Trophoblast cell (in vitro differentiated cells and primary cell): ENCODE results near the gene FAM120A.

ENCODE experiments used
- DNase-seq, 2 donors: peaks; one replicate each; pipeline ENCODE4 v3.0.0-alpha.2; 2016
- H2AFZ ChIP-seq: 2 replicates; pipeline ENCODE4 v1.6.1; 2013; ENCODE audit warnings: low read length, moderate library complexity, mild to moderate bottlenecking; ENCODE audit not compliant: insufficient read depth, poor library complexity
- H2AK5ac ChIP-seq: 2 replicates; pipeline ENCODE4 v1.6.1; 2013; ENCODE audit warnings: mild to moderate bottlenecking, low read length
- H2BK120ac ChIP-seq: 2 replicates; pipeline ENCODE4 v1.6.1; 2013; ENCODE audit warnings: low read length, mild to moderate bottlenecking, moderate library complexity; ENCODE audit not compliant: insufficient read depth, poor library complexity
- H2BK12ac ChIP-seq: 2 replicates; pipeline ENCODE4 v1.6.1; 2013; ENCODE audit warnings: mild to moderate bottlenecking, low read length, moderate library complexity
- H2BK5ac ChIP-seq: 2 replicates; pipeline ENCODE4 v1.6.1; 2013; ENCODE audit warnings: low read length, low read depth, moderate library complexity, mild to moderate bottlenecking; ENCODE audit not compliant: poor library complexity
- H3K14ac ChIP-seq: 2 replicates; pipeline ENCODE4 v1.6.1; 2013; ENCODE audit warnings: mild to moderate bottlenecking, low read length
- H3K18ac ChIP-seq: 2 replicates; pipeline ENCODE4 v1.6.1; 2013; ENCODE audit warnings: mild to moderate bottlenecking, low read length
- H3K23ac ChIP-seq: 2 replicates; pipeline ENCODE4 v1.6.1; 2013; ENCODE audit warnings: low read length
- H3K27ac ChIP-seq: 2 replicates; pipeline ENCODE4 v1.5.1; 2013; ENCODE audit warnings: low read depth, mild to moderate bottlenecking, inconsistent platforms, low read length, moderate library complexity
- H3K27me3 ChIP-seq: 2 replicates; pipeline ENCODE4 v1.6.1; 2013; ENCODE audit warnings: inconsistent platforms, mild to moderate bottlenecking, low read length, moderate library complexity; ENCODE audit not compliant: insufficient read depth
- H3K36me3 ChIP-seq, 2 experiments: 1 replicate in 1 of 2; 2 replicates in 1 of 2; pipeline ENCODE4 v1.6.1; 2013; ENCODE audit warnings: low read length in 2 of 2, mild to moderate bottlenecking in 2 of 2, moderate library complexity in 1 of 2; ENCODE audit not compliant: insufficient read depth in 2 of 2, control insufficient read depth in 1 of 2
- H3K4ac ChIP-seq: 2 replicates; pipeline ENCODE4 v1.6.1; 2013; ENCODE audit warnings: low read depth, mild to moderate bottlenecking, low read length, moderate library complexity
- H3K4me1 ChIP-seq, 2 experiments: 1 replicate in 1 of 2; 2 replicates in 1 of 2; pipeline ENCODE4 v1.6.1; 2013; ENCODE audit warnings: low read length in 2 of 2, mild to moderate bottlenecking in 2 of 2, moderate library complexity in 1 of 2; ENCODE audit not compliant: insufficient read depth in 2 of 2, control insufficient read depth in 1 of 2
- H3K4me2 ChIP-seq: 2 replicates; pipeline ENCODE4 v1.6.1; 2013; ENCODE audit warnings: inconsistent platforms, mild to moderate bottlenecking, low read length, moderate library complexity
- H3K4me3 ChIP-seq: 2 replicates; pipeline ENCODE4 v1.5.1; 2013; ENCODE audit warnings: mild to moderate bottlenecking, low read depth, low read length, inconsistent platforms
- H3K79me1 ChIP-seq: one replicate; pipeline ENCODE4 v1.6.1; 2013; ENCODE audit warnings: low read length
- H3K79me2 ChIP-seq: 2 replicates; pipeline ENCODE4 v1.6.1; 2013; ENCODE audit warnings: low read length, mild to moderate bottlenecking; ENCODE audit not compliant: control insufficient read depth, insufficient read depth, poor library complexity
- H3K9ac ChIP-seq: 2 replicates; pipeline ENCODE4 v1.6.1; 2013; ENCODE audit warnings: mild to moderate bottlenecking, low read length
- H3K9me3 ChIP-seq: 2 replicates; pipeline ENCODE4 v1.6.1; 2013; ENCODE audit warnings: low read depth, mild to moderate bottlenecking, control low read depth, inconsistent platforms, low read length; ENCODE audit not compliant: insufficient read depth
- H4K12ac ChIP-seq: 2 replicates; pipeline ENCODE4 v1.6.1; 2013; ENCODE audit warnings: low read depth, mild to moderate bottlenecking, low read length, moderate library complexity
- H4K8ac ChIP-seq: 2 replicates; pipeline ENCODE4 v1.6.1; 2013; ENCODE audit warnings: low read depth, mild to moderate bottlenecking, low read length, moderate library complexity
- H4K91ac ChIP-seq: one replicate; pipeline ENCODE4 v1.6.1; 2013; ENCODE audit warnings: low read depth, mild to moderate bottlenecking, low read length, moderate library complexity
- WGBS: extraction: QIAGEN DNeasy Blood & Tissue Kit; methylation state at CpG from one replicate; pipeline ENCODE4 v1.1.7; 2013; ENCODE audit warnings: missing lambda C conversion rate; ENCODE audit not compliant: insufficient read length, insufficient coverage; ENCODE audit errors: extremely low coverage; 5-methylcytosine and 5-hydroxymethylcytosine counted together

The FAM120A gene

DNA sequence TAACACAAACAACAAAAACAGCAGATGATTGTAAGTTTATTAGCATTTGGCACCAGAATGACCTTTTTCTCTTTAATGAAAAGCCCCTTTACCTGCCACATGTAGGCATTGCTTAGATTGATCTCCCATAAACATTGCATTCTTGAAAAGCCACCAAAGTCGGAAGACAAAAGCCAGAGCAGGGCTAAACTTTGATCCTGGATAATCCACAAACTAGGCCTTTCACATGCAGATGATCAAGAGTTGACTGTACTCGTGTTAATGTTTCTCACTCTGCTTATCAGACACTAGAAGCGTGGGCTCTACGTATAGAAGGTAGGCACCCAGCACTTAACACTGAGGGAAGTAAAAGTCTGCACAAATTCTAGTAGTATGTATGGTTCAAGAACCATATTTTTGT, 103.9 kb downstream of the FAM120A start:
- H2BK12ac ChIP-seq = no peak overlapping the region
- no peak overlapping the region for H2AFZ ChIP-seq
- DNase-seq = no peak
- no peaks in the 10 kb centered on the region for H3K9me3 ChIP-seq
- no peak overlapping the region for H3K4ac ChIP-seq
- H3K36me3 ChIP-seq = peaks cover 32 to 45% of the 10 kb centered on the region in 2 experiments
- H4K12ac ChIP-seq = no peak overlapping the region
- no peak overlapping the region for H4K91ac ChIP-seq
- no peak overlapping the region for H4K8ac ChIP-seq
- H3K23ac ChIP-seq = no peak overlapping the region
- no peaks in the 10 kb centered on the region for H3K79me1 ChIP-seq
- H2AK5ac ChIP-seq = no peak overlapping the region
- no peaks in the 10 kb centered on the region for H3K79me2 ChIP-seq
- H3K9ac ChIP-seq = peak overlapping the region; percentile 41
- no peak overlapping the region for H2BK5ac ChIP-seq
- no peak overlapping the region for H3K4me3 ChIP-seq
- H2BK120ac ChIP-seq = no peak overlapping the region
- no peak overlapping the region for H3K18ac ChIP-seq
- H3K27me3 ChIP-seq = no peaks in the 10 kb centered on the region
- WGBS = no CpG with 5 or more reads among the region's 4 CpGs
- no peaks in the 10 kb centered on the region for H3K4me1 ChIP-seq
- no peak overlapping the region for H3K14ac ChIP-seq
- no peak overlapping the region for H3K27ac ChIP-seq
- no peak overlapping the region for H3K4me2 ChIP-seq

DNA sequence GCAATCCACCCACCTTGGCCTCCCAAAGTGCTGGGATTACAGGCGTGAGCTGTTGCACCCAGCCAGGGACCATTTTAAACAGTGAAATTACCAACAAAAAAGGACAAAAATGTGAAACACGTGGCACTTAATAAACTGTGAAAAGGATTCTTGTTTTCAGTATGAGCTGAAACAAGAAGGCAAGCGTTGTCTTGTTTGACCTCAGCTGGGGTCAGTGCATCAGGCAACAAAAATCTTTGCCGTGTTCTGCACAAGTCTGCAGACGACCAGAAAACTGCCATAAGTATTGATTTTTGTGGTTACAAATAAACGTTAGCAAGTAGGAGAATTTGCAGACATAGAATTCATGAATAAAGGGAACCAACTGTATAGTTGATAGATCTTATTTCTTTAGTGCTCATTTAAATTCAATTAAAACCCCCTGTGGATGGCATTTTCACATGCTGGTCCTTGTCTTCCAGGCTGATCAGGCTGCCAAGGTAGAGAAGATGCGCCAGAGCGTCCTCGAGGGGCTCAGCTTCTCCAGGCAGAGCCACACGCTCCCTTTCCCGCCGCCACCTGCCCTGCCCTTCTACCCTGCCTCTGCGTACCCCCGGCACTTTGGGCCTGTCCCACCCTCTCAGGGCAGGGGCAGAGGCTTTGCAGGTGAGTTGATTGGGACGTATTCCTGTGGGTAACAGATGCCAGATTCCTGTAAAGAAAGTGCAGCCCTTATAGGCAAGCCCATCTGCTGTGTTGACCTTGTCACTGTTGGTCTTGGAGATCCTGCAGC, 106.1 kb downstream of the FAM120A start:
- Histone ChIP-seq H3K9me3 (no peaks in the 10 kb centered on the region), H2AK5ac (no peak overlapping the region), H3K14ac (no peak overlapping the region), H4K8ac (no peak overlapping the region), H3K4me1 (no peaks in the 10 kb centered on the region), H3K4me3 (no peak overlapping the region), H2AFZ (no peak overlapping the region), H3K18ac (no peak overlapping the region), H3K27me3 (no peaks in the 10 kb centered on the region), H3K4ac (no peak overlapping the region), H2BK120ac (no peak overlapping the region), H3K23ac (no peak overlapping the region), H4K91ac (no peak overlapping the region), H2BK12ac (no peak overlapping the region), H3K79me1 (no peaks in the 10 kb centered on the region), H3K9ac (no peak overlapping the region), H3K4me2 (no peak overlapping the region), H3K36me3 (peaks cover 39 to 49% of the 10 kb centered on the region in 2 experiments), H2BK5ac (no peak overlapping the region), H4K12ac (no peak overlapping the region), H3K79me2 (no peaks in the 10 kb centered on the region), H3K27ac (no peak overlapping the region)
- no peak for DNase-seq
- no CpG with 5 or more reads among the region's 15 CpGs for WGBS

DNA sequence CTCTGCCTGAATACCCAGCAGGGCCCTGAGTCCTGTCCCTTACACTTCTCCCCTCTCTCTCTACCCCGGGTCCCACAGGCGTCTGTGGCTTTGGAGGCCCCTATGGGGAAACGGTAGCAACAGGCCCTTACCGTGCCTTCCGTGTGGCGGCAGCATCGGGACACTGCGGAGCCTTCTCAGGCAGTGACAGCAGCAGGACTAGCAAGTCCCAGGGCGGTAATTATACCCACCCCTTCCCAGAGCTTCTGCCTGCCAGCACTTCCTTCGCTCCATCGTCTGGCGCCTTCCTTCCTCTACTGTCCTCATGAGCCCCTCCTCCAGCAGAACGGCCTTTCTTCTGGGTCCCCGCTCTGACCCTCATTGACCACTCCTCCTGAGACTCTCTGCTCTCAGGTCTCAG, 107.0 kb downstream of the FAM120A start:
- Histone ChIP-seq H3K4me2 (no peak overlapping the region), H2AFZ (no peak overlapping the region), H3K18ac (no peak overlapping the region), H3K79me2 (no peaks in the 10 kb centered on the region), H3K79me1 (no peaks in the 10 kb centered on the region), H3K9me3 (no peaks in the 10 kb centered on the region), H4K91ac (no peak overlapping the region), H3K27me3 (no peaks in the 10 kb centered on the region), H2BK5ac (no peak overlapping the region), H4K12ac (no peak overlapping the region), H3K4ac (no peak overlapping the region), H3K9ac (no peak overlapping the region), H2AK5ac (no peak overlapping the region), H2BK12ac (no peak overlapping the region), H3K4me3 (no peak overlapping the region), H3K14ac (no peak overlapping the region), H2BK120ac (no peak overlapping the region), H3K36me3 (peaks cover 46 to 56% of the 10 kb centered on the region in 2 experiments), H3K4me1 (no peaks in the 10 kb centered on the region), H4K8ac (no peak overlapping the region), H3K27ac (no peak overlapping the region), H3K23ac (no peak overlapping the region)
- no peak for DNase-seq
- WGBS = no CpG with 5 or more reads among the region's 14 CpGs

DNA sequence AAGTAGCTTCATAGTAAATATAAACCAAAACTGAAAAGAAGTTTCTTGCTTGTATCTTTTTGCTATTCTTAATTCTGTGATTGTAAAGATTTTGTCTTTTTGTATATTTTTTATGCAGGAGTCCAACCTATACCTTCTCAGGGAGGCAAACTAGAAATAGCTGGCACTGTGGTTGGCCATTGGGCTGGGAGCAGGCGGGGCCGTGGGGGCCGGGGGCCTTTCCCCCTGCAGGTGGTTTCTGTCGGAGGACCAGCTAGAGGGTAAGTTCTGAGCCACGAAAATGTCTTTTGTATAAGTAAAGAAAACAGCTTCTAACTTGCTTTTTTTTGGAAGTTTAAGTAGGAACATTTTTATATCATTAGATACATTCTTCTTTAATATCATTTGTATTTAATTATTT, 109.5 kb downstream of the FAM120A start:
- H3K4me2 ChIP-seq = no peak overlapping the region
- no peak overlapping the region for H3K14ac ChIP-seq
- H3K27me3 ChIP-seq = no peaks in the 10 kb centered on the region
- no peak overlapping the region for H2BK12ac ChIP-seq
- H3K18ac ChIP-seq = no peak overlapping the region
- no peaks in the 10 kb centered on the region for H3K9me3 ChIP-seq
- H3K4me3 ChIP-seq = no peak overlapping the region
- H3K23ac ChIP-seq = no peak overlapping the region
- no peak overlapping the region for H3K4ac ChIP-seq
- H2AFZ ChIP-seq = no peak overlapping the region
- H3K4me1 ChIP-seq = no peaks in the 10 kb centered on the region
- H3K79me2 ChIP-seq = no peaks in the 10 kb centered on the region
- no peak overlapping the region for H3K27ac ChIP-seq
- H2BK120ac ChIP-seq = no peak overlapping the region
- H3K36me3 ChIP-seq = peaks cover 39 to 50% of the 10 kb centered on the region in 2 experiments
- H2BK5ac ChIP-seq = no peak overlapping the region
- no peak for DNase-seq
- no peak overlapping the region for H4K12ac ChIP-seq
- no peaks in the 10 kb centered on the region for H3K79me1 ChIP-seq
- no peak overlapping the region for H3K9ac ChIP-seq
- H2AK5ac ChIP-seq = no peak overlapping the region
- H4K91ac ChIP-seq = no peak overlapping the region
- no CpG with 5 or more reads among the region's 5 CpGs for WGBS
- H4K8ac ChIP-seq = no peak overlapping the region
